ENCODE data around the gene SLC4A1. TPM values are rescaled to one million over a fixed set of nuclear protein-coding genes. Genes with fewer than 3 reads are reported as not detected.

The SLC4A1 gene
- total RNA-seq, 1 donor = not detected

DNA sequence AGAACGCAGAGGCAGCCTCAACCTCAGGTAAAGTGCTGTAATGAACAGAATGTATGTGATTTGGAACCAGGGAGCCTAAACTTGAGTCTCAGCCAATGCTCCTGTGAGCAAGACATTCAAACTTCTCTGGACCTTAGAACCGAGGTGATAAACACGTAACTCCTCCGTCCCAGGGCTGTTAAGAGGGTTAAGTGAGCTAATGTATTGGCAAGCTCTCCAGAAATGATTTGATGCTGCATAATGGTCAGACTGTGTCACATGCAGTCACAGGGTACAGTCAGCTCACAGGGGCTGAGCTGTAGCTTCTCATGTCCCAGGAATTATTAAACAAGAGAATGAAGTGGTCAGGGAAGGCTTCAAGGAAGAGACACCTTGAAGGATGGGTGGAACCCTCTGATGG lies 10.0 kb upstream of the SLC4A1 start:
- no peaks in the 10 kb centered on the region for H3K36me3 ChIP-seq (ENCODE audit: insufficient read depth, low read length)
- H4K20me1 ChIP-seq (ENCODE audit: insufficient read depth, low read length) = no peaks in the 10 kb centered on the region
- H3K4me1 ChIP-seq (ENCODE audit: insufficient read depth, low read length) = peaks cover 12% of the 10 kb centered on the region
- no peak overlapping the region for H3K4me2 ChIP-seq (ENCODE audit: insufficient read depth, low read length)
- no peak overlapping the region for H3K27ac ChIP-seq (ENCODE audit: low read depth, low read length)
- no peaks in the 10 kb centered on the region for H3K27me3 ChIP-seq (ENCODE audit: insufficient read depth, low read length)
- TF ChIP-seq, protein P1, sequence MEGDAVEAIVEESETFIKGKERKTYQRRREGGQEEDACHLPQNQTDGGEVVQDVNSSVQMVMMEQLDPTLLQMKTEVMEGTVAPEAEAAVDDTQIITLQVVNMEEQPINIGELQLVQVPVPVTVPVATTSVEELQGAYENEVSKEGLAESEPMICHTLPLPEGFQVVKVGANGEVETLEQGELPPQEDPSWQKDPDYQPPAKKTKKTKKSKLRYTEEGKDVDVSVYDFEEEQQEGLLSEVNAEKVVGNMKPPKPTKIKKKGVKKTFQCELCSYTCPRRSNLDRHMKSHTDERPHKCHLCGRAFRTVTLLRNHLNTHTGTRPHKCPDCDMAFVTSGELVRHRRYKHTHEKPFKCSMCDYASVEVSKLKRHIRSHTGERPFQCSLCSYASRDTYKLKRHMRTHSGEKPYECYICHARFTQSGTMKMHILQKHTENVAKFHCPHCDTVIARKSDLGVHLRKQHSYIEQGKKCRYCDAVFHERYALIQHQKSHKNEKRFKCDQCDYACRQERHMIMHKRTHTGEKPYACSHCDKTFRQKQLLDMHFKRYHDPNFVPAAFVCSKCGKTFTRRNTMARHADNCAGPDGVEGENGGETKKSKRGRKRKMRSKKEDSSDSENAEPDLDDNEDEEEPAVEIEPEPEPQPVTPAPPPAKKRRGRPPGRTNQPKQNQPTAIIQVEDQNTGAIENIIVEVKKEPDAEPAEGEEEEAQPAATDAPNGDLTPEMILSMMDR (IDR thresholded peaks at IDR 0.05; ENCODE audit: extremely low read depth, low read depth, low read length) = no peak
- no peaks in the 10 kb centered on the region for H3K79me2 ChIP-seq (ENCODE audit: insufficient read depth, low read length)
- DNase-seq (ENCODE audit: insufficient read length, low spot score, missing footprints) = peak; percentile 71
- no peaks in the 10 kb centered on the region for H3K9me3 ChIP-seq (ENCODE audit: low read depth, low read length)
- H3K4me3 ChIP-seq (ENCODE audit: insufficient read depth, low read length) = no peak overlapping the region
- no peak overlapping the region for H2AFZ ChIP-seq (ENCODE audit: low read length)

DNA sequence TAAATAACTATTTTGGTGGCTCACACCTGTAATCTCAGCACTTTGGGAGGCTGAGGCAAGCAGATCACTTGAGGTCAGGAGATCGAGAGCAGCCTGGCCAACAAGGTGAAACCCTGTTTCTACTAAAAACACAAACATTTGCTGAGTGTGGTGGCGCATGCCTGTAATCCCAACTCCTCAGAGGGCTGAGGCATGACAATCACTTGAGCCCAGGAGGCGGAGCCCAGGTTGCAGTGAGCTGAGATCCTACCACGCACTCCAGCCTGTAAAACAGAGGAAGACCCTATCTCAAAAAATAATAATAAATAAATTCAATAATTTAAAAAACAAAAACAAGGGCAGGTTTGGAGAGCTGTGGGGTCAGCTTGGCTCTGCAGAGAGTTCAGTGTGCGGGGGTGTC lies 5.7 kb upstream of the SLC4A1 start:
- no peaks in the 10 kb centered on the region for H3K9me3 ChIP-seq (ENCODE audit: low read depth, low read length)
- no peaks in the 10 kb centered on the region for H3K79me2 ChIP-seq (ENCODE audit: insufficient read depth, low read length)
- no peak overlapping the region for H3K4me2 ChIP-seq (ENCODE audit: insufficient read depth, low read length)
- peaks cover 9% of the 10 kb centered on the region for H3K27me3 ChIP-seq (ENCODE audit: insufficient read depth, low read length)
- no peak overlapping the region for H3K4me3 ChIP-seq (ENCODE audit: insufficient read depth, low read length)
- TF ChIP-seq, protein P1 (IDR thresholded peaks at IDR 0.05; ENCODE audit: extremely low read depth, low read depth, low read length) = no peak
- no peak overlapping the region for H2AFZ ChIP-seq (ENCODE audit: low read length)
- DNase-seq (ENCODE audit: insufficient read length, low spot score, missing footprints) = no peak
- no peaks in the 10 kb centered on the region for H3K4me1 ChIP-seq (ENCODE audit: insufficient read depth, low read length)
- no peaks in the 10 kb centered on the region for H3K36me3 ChIP-seq (ENCODE audit: insufficient read depth, low read length)
- no peak overlapping the region for H3K27ac ChIP-seq (ENCODE audit: low read depth, low read length)
- no peaks in the 10 kb centered on the region for H4K20me1 ChIP-seq (ENCODE audit: insufficient read depth, low read length)

DNA sequence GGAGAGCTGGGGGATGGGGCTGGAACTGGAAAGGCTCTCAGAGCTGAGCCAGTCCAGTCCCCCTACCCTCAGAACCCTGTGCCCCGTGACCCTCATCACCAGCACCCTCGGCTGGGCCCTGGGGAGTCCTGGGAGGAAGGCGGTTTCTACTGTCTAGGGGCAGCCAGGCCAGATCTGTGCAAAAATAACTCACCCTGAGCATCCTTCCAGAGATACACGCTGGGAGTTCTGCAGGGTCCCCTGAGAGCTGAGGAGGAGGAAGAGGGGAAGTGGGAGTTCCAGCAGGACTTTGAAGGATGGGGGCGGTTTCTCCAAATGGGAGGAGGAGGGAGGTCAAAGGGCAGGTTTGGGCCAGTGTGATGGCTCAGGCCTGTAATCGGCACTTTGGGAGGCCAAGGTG lies 5.0 kb upstream of the SLC4A1 start:
- H2AFZ ChIP-seq (ENCODE audit: low read length) = no peak overlapping the region
- H3K27me3 ChIP-seq (ENCODE audit: insufficient read depth, low read length) = peaks cover 9% of the 10 kb centered on the region
- H3K4me1 ChIP-seq (ENCODE audit: insufficient read depth, low read length) = no peaks in the 10 kb centered on the region
- H3K36me3 ChIP-seq (ENCODE audit: insufficient read depth, low read length) = no peaks in the 10 kb centered on the region
- H4K20me1 ChIP-seq (ENCODE audit: insufficient read depth, low read length) = no peaks in the 10 kb centered on the region
- H3K4me2 ChIP-seq (ENCODE audit: insufficient read depth, low read length) = no peak overlapping the region
- no peaks in the 10 kb centered on the region for H3K79me2 ChIP-seq (ENCODE audit: insufficient read depth, low read length)
- DNase-seq (ENCODE audit: insufficient read length, low spot score, missing footprints) = no peak
- TF ChIP-seq, protein P1 (IDR thresholded peaks at IDR 0.05; ENCODE audit: extremely low read depth, low read depth, low read length) = no peak
- no peaks in the 10 kb centered on the region for H3K9me3 ChIP-seq (ENCODE audit: low read depth, low read length)
- no peak overlapping the region for H3K4me3 ChIP-seq (ENCODE audit: insufficient read depth, low read length)
- no peak overlapping the region for H3K27ac ChIP-seq (ENCODE audit: low read depth, low read length)

GRCh38 chr17:44272321-44272951 lies 4.5 kb upstream of the SLC4A1 start:
- DNase-seq (ENCODE audit: insufficient read length, low spot score, missing footprints) = peak; percentile 73
- no peak overlapping the region for H3K4me3 ChIP-seq (ENCODE audit: insufficient read depth, low read length)
- TF ChIP-seq, protein P1 (IDR thresholded peaks at IDR 0.05; ENCODE audit: extremely low read depth, low read depth, low read length) = no peak
- no peaks in the 10 kb centered on the region for H4K20me1 ChIP-seq (ENCODE audit: insufficient read depth, low read length)
- no peaks in the 10 kb centered on the region for H3K36me3 ChIP-seq (ENCODE audit: insufficient read depth, low read length)
- H3K4me1 ChIP-seq (ENCODE audit: insufficient read depth, low read length) = no peaks in the 10 kb centered on the region
- H3K27ac ChIP-seq (ENCODE audit: low read depth, low read length) = no peak overlapping the region
- no peaks in the 10 kb centered on the region for H3K79me2 ChIP-seq (ENCODE audit: insufficient read depth, low read length)
- no peak overlapping the region for H2AFZ ChIP-seq (ENCODE audit: low read length)
- no peak overlapping the region for H3K4me2 ChIP-seq (ENCODE audit: insufficient read depth, low read length)
- peaks cover 9% of the 10 kb centered on the region for H3K27me3 ChIP-seq (ENCODE audit: insufficient read depth, low read length)
- no peaks in the 10 kb centered on the region for H3K9me3 ChIP-seq (ENCODE audit: low read depth, low read length)
